CD4-positive, alpha-beta T cell treated with Interleukin-21 for 1 hour (primary cell): ENCODE data around the gene THAP3.

Experiments
- DNase-seq: peaks from one replicate; pipeline ENCODE4 v3.0.0-alpha.2; 2020

The THAP3 gene, protein sequence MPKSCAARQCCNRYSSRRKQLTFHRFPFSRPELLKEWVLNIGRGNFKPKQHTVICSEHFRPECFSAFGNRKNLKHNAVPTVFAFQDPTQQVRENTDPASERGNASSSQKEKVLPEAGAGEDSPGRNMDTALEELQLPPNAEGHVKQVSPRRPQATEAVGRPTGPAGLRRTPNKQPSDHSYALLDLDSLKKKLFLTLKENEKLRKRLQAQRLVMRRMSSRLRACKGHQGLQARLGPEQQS

DNA sequence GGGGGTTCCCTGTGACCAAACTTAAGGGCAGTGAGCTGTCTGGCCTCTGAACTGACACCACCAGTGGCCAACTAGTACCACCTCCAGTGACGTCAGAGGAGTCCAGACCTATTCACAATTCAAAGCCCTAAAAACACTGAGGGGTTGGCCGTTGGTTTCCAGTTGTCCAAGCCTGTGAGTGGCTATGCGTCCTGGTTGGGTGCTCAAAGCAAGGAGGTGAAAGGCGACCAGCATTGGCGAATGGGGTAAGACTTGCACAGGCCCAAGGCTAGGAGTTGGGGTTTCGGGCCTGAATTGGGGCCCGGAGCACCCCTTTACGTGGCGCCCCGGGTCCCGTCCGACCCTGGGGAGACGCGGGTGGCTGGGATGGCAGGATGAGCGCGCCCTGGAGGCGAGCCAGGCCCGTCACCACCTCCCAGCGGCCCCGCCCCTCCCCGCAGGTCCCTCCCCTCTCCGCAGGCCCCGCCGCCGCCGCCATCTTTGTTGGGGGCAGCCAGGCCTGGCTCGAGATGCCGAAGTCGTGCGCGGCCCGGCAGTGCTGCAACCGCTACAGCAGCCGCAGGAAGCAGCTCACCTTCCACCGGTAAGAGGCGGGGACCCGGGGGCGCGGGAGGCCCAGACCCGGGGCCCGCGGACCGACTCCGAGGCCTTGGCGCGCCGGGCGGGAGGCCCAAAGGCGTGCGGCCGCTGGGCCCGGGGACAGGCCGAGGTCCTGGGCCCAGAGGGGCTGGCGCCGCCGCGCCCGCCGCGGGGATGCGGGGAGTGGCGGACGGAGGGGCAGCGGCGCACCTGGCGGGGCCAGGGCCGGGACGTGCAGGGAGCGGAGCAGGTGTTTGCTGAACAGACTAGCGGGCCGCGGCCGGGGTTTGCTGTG, at the start of gene THAP3:
THAP3 (plus strand) TSS at position 159 of the 874 bp plus-strand sequence; CDS start at position 510, 351 bp downstream.
- peak; percentile 92 for DNase-seq

DNA sequence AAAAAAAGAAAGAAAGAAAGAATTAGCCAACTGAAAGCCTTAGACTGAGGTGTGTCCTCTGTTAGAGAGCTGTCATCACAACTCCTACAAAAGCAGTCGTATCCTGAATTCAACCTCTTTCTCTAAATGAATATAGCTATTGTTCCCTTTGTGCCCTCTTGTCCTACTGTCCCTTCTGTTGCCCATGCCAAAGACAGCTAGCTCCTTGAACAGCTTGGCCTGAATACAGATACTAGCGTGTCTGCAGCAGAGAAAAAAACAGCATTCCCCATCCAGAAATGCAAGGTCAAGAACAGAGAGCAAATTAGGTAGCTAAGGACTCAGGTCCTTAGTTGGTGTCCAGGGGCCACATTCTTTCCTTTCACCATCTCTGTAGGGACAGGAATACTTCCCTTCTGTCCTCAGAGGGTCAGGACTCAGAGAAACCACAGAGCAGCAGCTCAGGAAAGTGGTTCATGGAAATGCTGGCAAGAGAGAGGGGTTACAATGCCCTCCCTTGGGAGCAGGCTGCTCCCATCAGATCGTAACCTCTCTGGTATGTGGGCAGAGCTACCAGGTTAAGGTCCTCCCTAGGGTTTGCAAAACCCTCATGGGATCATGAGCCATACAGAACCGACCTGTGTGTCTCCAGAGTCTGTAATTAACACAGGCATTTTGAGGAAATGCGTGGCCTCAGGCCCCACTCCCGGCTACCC, 46.7 kb upstream of the THAP3 start:
- no peak for DNase-seq

DNA sequence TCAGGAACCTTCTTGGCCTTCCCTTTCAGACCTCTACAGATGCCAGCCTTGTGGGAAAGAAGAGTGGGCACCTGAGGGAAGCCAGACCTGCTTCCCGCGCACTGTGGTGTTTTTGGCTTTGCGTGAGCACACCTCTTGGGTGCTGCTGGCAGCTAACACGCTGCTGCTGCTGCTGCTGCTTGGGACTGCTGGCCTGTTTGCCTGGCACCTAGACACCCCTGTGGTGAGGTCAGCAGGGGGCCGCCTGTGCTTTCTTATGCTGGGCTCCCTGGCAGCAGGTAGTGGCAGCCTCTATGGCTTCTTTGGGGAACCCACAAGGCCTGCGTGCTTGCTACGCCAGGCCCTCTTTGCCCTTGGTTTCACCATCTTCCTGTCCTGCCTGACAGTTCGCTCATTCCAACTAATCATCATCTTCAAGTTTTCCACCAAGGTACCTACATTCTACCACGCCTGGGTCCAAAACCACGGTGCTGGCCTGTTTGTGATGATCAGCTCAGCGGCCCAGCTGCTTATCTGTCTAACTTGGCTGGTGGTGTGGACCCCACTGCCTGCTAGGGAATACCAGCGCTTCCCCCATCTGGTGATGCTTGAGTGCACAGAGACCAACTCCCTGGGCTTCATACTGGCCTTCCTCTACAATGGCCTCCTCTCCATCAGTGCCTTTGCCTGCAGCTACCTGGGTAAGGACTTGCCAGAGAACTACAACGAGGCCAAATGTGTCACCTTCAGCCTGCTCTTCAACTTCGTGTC, 45.9 kb upstream of the THAP3 start:
- DNase-seq: no peak

DNA sequence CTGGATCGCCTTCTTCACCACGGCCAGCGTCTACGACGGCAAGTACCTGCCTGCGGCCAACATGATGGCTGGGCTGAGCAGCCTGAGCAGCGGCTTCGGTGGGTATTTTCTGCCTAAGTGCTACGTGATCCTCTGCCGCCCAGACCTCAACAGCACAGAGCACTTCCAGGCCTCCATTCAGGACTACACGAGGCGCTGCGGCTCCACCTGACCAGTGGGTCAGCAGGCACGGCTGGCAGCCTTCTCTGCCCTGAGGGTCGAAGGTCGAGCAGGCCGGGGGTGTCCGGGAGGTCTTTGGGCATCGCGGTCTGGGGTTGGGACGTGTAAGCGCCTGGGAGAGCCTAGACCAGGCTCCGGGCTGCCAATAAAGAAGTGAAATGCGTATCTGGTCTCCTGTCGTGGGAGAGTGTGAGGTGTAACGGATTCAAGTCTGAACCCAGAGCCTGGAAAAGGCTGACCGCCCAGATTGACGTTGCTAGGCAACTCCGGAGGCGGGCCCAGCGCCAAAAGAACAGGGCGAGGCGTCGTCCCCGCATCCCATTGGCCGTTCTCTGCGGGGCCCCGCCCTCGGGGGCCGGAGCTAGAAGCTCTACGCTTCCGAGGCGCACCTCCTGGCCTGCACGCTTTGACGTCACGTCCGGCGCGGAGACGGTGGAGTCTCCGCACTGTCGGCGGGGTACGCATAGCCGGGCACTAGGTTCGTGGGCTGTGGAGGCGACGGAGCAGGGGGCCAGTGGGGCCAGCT, 45.1 kb upstream of the THAP3 start, which contains the start of gene ZBTB48:
ZBTB48 (plus strand) TSS at position 621 of the 745 bp plus-strand sequence. CDS start 616 bp downstream, outside the sequence.
- peak; percentile 97 for DNase-seq

DNA sequence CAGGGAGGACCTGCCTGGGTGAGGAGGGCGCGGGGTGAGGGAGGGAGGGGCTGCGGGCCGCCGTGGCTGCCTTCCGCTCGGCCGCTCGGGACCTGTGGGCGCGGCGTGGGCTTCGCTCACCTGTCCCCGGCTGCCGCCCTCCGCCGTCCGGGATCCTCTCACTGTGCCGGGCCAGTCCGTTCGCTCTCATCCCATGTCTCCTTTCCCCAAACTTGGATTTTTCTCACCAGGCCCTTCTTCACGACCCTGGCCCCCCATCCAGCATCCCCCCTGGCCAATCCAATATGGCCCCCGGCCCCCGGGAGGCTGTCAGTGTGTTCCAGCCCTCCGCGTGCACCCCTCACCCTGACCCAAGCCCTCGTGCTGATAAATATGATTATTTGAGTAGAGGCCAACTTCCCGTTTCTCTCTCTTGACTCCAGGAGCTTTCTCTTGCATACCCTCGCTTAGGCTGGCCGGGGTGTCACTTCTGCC, 44.5 kb upstream of the THAP3 start:
- DNase-seq: peak; percentile 17

DNA sequence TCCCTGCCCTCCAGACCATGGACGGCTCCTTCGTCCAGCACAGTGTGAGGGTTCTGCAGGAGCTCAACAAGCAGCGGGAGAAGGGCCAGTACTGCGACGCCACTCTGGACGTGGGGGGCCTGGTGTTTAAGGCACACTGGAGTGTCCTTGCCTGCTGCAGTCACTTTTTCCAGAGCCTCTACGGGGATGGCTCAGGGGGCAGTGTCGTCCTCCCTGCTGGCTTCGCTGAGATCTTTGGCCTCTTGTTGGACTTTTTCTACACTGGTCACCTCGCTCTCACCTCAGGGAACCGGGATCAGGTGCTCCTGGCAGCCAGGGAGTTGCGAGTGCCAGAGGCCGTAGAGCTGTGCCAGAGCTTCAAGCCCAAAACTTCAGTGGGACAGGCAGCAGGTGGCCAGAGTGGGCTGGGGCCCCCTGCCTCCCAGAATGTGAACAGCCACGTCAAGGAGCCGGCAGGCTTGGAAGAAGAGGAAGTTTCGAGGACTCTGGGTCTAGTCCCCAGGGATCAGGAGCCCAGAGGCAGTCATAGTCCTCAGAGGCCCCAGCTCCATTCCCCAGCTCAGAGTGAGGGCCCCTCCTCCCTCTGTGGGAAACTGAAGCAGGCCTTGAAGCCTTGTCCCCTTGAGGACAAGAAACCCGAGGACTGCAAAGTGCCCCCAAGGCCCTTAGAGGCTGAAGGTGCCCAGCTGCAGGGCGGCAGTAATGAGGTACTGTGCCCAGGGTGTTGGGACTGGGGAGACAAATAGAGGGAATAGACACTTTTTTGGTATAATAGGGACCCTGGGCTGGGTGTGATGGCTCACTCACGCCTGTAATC, 43.9 kb upstream of the THAP3 start:
- no peak for DNase-seq

DNA sequence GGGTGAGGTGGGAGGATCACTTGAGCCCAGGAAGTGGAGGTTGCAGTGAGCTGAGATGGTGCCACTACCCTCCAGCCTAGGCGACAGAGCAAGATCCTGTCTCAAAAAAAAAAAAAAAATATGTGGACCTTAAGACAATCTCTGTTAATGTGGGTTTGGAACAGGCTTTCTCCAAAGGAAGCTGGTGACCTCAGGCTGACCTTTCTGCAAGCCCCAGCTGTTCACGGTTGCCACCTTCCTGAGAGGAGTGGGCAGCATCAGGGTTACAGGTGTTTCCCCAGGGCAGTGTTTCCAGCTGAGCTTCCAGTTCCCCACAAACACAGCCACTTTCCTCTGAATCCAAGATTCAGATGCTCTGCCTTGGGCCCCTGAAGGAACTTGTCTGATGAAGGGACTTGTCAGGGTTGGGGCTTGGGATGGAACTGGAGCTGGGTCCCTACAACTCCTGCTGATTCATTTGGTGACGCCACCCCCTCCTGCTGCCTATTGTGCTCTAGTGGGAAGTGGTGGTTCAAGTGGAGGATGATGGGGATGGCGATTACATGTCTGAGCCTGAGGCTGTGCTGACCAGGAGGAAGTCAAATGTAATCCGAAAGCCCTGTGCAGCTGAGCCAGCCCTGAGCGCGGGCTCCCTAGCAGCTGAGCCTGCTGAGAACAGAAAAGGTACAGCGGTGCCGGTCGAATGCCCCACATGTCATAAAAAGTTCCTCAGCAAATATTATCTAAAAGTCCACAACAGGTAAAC, 42.9 kb upstream of the THAP3 start:
- DNase-seq: no peak

DNA sequence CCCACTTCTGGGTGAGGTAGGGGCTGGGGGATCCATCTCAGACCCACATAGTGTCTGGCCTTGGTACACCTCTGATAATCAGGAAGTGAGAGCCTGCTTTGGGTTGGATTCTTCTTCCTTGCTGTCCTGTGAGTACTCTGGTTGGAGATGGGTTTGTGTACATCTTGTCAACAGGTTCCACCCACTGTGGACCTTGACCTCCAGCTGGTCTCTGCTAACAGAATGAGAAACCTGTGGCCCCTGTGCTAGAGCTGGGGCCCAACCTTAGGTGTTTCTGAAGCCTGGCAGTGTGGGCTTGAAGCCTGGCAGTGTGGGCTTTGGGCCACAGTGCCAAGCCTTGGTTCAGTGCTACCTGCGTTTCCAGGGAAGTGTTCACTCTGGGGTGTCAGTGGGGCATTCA, 42.3 kb upstream of the THAP3 start:
- DNase-seq: no peak

DNA sequence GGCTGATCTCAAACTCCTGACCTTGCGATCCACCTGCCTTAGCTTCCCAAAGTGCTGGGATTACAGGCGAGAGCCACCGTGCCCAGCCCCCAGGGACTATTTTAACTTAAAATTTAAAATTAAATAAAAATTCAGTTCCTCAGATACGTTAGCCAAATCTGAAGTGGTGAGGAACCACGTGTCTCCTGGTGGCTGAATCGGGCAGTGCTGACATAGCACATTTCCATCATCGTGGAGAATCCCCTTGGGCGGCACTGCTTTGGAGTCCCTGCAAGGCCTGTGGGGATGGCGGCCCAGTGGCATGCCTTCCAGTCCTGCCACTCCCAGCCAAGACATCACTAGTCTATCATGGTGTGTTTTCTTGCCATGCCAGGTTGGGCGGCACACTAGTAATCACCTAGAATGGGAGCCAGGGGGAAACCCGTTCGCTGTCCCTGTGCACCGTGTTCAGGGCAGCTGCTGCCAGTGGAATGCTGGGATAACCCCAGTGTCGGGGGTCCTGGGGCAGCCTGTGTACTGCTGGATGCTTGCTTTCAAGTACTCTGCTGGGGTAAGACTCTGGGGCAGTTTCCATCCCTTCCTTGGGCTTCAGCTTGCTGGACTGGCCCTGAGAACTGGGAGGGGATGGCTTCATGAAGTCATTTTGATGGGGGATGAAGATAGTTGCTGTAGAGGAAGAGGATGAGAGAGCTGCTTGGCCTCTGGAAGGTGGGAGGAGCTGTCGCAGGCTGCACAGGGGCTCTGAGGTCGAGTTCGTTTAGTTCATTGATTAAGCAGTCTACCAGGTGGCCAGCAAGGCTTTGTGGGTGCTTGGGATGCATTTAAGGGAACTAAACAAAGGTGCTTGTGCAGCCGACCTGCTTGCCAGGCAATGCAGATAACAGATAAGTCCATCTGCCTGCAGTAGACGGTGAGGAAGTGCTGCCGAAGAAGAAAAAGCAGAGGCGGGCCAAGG, 40.3 kb upstream of the THAP3 start:
- DNase-seq: no peak

DNA sequence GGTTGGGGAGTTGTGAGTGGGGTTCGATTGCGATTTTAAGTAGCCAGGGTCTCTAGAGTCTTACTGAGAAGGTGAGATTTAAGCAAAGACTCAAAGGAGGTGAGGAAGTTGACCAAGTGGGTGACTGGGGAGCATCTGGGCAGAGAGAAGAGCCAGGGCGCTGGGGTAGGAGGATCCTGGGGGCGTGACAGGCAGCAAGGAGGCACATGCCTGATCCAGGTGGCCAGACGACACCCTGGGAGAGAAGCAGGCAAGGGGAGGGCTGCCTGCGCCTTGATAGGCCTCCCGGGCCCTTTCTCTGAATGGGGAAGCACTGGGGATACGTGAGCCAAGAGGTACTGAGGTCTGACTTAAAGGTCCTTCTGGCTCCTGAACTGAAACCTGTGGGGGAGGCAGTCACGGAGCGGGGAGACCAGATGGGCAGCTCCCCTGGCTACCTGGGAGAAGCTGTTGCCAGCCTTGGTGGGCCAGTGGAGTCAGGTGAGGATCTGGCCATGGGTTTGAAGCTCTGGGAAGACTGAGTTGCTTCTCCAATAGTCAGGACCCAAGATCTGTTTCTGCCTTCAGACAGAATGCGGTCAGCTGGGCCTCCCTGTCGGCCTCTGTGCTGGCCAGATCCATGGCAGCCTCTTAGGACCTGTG, 39.5 kb upstream of the THAP3 start:
- no peak for DNase-seq

DNA sequence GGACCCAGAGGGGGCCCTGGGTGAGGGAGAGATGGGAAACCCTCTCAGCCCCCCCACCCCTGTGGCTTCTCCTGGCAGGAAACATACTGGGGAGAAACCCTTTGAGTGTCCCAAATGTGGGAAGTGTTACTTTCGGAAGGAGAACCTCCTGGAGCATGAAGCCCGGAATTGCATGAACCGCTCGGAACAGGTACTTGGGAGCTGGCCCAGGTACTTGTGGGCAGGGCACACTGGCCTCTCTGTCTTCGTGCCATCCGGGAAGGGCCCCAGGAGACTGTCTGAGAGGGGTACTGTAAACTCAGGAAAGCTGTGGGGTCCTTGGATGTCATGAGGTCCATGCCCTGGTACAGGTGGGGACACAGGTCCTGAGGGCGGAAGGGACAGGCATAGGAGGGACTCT, 38.8 kb upstream of the THAP3 start:
- DNase-seq: no peak

DNA sequence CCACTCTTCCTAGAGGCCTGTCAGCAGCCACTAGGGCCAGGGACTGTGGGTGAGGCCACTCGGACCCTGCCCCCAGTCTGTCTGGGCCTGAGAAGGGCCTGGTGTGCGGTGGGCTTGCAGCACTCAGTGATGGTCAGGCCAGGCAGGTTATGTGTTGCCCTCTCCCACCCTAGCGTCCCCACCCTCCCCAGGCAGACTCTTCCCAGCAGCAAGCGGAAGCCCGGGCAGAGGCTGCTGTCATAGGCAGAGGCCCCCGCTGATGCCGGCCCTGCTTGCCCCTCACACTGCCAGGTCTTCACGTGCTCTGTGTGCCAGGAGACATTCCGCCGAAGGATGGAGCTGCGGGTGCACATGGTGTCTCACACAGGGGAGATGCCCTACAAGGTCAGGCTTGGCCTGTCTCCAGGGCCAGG, 38.3 kb upstream of the THAP3 start:
- DNase-seq: no peak

DNA sequence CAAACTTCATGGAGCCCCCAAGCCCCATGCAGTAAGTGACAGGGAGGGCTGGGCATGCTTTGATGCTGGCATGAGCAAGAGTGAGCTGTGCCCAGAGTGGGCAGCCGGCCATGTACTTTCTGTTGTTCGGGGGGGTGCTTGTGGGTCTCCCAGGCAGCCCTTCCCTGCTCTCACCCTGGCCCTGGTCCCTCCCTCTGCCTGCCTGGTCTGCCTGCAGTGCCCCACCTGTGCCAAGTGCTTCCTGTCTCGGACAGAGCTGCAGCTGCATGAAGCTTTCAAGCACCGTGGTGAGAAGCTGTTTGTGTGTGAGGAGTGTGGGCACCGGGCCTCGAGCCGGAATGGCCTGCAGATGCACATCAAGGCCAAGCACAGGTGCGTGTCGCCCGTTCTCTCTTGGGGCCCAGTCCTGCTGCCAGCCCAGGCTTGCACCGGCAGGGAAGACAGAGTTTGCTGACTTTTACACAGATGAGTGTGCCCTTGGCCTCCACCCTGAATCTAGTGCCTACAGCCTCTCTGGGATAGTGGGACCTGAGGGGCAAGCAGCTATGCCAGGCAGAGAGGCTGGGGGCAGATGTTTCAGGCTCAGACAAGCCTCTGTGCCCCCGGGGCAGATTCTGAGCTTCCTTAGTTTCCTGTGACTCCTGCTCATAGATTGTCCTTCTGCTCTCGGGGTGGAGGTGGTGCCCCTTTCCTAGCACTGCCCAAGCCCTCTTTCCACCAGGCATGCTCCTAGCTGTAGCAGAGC, 37.2 kb upstream of the THAP3 start:
- no peak for DNase-seq

DNA sequence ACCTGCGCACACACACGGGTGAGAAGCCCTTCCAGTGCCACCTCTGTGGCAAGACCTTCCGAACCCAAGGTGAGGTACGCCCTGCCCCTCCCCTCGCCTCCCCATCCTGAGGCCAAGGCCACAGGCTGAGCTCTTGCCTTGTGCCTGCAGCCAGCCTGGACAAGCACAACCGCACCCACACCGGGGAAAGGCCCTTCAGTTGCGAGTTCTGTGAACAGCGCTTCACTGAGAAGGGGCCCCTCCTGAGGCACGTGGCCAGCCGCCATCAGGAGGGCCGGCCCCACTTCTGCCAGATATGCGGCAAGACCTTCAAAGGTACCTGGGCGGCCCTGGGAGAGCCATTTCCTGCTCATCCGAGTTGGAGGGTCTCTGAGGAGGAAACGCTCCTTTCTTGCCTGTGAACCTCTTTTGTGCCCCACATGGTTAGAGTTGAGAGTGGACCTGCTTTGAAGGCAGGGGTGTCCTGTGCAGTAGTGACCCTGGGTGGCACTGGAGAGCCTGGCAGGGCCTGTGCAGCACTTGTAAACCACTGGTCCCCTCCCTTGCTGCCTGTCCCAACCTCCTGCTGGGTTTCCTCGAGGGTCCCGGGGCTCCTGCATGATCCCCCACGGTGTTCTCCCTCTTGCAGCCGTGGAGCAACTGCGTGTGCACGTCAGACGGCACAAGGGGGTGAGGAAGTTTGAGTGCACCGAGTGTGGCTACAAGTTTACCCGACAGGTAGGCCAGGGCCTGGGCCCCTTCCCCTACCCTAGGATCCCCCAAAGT, 36.4 kb upstream of the THAP3 start:
- no peak for DNase-seq

DNA sequence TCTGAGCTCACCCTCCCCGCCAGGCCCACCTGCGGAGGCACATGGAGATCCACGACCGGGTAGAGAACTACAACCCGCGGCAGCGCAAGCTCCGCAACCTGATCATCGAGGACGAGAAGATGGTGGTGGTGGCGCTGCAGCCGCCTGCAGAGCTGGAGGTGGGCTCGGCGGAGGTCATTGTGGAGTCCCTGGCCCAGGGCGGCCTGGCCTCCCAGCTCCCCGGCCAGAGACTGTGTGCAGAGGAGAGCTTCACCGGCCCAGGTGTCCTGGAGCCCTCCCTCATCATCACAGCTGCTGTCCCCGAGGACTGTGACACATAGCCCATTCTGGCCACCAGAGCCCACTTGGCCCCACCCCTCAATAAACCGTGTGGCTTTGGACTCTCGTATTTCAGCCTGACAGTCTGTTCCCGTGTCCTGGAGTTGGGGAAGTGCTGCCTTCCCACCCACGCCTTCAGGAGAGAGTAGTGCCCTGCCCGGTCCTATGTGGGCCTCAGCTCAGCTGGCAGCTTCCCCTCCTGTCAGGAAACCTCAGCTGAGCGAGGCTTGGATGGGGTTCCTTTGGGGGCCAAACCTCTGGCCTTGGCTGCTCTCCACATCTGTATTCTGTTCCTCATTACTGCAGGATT, 35.7 kb upstream of the THAP3 start:
- DNase-seq: no peak

DNA sequence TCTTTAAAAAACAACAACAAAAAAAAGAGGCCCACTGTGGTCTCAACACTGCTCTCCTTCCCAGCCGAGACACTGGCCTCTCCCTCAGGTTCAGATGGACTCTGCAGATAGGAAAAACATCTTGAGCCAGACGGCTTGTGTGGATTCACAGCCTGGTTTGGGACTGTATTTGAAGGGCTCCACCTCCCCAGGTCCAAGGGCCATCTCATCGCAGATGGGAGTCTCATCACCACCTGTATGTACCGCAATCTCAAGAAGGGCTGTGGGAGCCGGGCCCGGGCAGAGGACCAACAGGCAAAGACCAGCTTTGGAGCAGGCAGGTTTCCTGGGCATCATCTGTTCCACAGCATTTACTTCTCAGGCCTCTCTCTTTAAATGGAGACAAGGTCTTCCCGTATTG, 34.6 kb upstream of the THAP3 start:
- no peak for DNase-seq

DNA sequence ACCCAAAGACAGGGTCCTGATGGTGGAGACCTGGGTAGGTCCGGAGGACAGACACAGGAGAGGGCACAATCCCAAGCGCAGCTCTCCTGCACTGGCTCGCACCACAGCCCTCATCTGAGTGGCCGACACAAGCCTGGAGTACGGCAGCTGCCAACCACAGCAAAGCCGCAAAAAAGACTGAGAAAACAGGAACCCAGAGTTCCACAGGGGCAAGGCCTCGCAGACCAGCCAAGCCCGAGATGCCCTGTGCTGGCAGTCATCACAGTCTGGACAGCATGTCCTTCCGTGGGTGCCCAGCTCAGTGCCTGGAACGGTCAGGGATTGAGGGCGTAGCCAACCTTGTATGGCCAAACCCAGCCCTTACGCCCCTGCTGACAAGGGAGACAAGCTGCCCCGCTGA, 33.4 kb upstream of the THAP3 start:
- no peak for DNase-seq
